KOPT-K1 (cell line): ENCODE measurements around the gene SPR.

Source experiments
- H3K27ac ChIP-seq: fragments of 200-600 bp; sonication (generic); 2 replicates; pipeline ENCODE4 v1.5.1; 2016; ENCODE audit warnings: antibody characterized with exemption, mild to moderate bottlenecking, low read depth, low read length; ENCODE audit not compliant: poor library complexity, severe bottlenecking
- H3K36me3 ChIP-seq: fragments of 200-600 bp; sonication (generic); 2 replicates; pipeline ENCODE4 v1.5.1; 2017; ENCODE audit warnings: antibody characterized with exemption, mild to moderate bottlenecking, low read length, moderate library complexity; ENCODE audit not compliant: insufficient read depth
- H3K9me3 ChIP-seq: fragments of 200-600 bp; sonication (generic); 2 replicates; pipeline ENCODE4 v1.5.1; 2017; ENCODE audit warnings: antibody characterized with exemption, low read length, mild to moderate bottlenecking; ENCODE audit not compliant: insufficient read depth, poor library complexity, severe bottlenecking

The SPR gene

DNA sequence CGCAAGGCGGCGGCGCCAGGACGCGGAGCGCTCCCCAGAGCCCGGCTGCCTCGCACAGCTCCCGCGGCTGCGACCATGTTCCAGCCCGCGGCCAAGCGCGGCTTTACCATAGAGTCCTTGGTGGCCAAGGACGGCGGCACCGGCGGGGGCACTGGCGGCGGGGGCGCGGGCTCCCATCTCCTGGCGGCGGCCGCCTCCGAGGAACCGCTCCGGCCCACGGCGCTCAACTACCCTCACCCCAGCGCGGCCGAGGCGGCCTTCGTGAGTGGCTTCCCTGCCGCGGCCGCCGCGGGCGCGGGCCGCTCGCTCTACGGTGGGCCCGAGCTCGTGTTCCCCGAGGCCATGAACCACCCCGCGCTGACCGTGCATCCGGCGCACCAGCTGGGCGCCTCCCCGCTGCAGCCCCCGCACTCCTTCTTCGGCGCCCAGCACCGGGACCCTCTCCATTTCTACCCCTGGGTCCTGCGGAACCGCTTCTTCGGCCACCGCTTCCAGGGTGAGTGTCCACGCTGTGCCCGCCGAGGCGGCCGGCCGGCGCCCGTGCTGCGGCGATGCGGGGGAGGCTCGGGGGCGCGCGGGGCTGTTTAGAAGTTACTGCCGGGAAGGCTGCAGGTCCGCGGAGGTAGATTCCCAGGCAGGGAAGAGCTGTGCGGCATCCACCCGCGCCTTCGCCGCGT, 30.8 kb downstream of the SPR start:
- peaks cover 24% of the 10 kb centered on the region for H3K9me3 ChIP-seq
- H3K27ac ChIP-seq, result no peak overlapping the region
- H3K36me3 ChIP-seq, result no peaks in the 10 kb centered on the region

DNA sequence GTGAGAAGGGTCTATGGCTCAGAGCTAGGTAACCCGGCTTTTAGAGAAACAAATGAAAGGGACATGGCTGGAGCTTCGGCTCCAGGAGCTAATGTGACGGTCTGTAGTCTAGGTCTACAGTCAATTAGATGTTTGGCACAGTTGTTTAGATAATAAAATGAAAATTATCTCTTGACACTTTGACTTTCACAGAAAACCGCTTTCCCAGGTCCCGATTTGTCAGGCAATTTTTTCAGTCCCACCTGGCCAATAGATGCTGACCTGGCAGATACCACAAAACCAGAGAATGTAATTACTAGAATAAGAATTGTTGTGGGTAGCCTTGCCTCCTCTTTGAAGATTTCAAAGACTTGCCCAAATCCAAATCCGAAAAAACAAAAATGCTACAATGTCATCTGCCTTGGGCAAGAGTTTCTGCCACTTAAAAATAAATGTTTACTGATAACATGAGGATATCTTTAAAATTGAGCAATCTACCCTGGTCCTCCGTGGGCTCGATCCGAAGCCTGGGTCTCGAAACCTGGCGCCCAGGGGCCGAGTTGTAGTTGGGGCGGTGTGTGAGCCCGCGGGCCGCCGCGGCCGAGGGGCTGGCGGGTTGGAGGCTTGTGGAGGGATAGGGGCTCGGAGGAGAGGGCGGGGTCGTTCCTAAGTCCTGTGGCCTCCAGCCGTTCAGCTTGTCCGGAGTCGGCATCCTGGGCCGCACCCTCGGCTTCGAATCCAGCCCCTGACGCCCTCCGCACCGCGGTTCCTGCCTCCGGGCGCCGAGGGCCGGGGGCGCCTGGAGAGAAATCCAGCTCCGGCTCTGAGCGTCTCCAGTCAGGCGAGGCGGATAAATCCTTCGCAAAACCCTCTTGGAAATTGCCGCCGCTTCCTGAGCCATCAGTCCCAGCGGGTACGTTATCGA, 32.5 kb downstream of the SPR start:
- Histone ChIP-seq H3K27ac (no peak overlapping the region), H3K9me3 (peaks cover 24% of the 10 kb centered on the region), H3K36me3 (no peaks in the 10 kb centered on the region)

DNA sequence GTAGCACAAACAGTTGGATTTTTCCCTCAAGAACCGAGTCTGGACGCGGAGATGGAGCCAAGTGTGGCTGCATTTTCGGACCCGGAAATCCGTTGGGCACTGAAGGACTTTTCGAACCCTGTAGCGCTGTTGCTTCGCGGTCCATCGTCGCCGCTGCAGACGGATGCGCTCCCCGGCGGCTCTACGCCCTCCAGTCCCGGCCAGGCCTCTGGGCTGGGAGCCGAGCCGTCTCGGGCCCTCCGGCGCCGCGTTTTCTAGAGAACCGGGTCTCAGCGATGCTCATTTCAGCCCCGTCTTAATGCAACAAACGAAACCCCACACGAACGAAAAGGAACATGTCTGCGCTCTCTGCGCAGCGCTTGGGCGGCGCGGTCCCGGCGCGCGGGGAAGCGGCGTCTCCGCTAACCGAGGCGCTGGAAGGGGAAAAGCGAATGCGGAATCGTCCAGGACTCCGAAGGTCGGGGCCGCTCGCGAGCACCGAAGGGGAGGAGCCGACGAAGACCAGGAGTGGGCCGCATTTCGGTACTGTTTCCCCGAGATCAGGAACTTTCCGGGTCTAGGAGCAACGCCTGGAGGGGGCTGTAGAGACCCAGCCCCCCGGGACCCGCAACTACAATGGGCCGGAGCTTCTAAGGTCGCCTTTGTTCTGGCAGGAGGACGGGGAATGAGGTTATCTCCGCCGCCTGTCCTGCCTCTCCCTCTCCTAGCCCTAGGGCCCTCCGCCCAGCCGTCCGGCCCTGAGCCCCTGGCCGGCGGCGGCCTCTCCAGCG, 33.3 kb downstream of the SPR start:
- Histone ChIP-seq H3K27ac (no peak overlapping the region), H3K36me3 (no peaks in the 10 kb centered on the region), H3K9me3 (peaks cover 24% of the 10 kb centered on the region)

DNA sequence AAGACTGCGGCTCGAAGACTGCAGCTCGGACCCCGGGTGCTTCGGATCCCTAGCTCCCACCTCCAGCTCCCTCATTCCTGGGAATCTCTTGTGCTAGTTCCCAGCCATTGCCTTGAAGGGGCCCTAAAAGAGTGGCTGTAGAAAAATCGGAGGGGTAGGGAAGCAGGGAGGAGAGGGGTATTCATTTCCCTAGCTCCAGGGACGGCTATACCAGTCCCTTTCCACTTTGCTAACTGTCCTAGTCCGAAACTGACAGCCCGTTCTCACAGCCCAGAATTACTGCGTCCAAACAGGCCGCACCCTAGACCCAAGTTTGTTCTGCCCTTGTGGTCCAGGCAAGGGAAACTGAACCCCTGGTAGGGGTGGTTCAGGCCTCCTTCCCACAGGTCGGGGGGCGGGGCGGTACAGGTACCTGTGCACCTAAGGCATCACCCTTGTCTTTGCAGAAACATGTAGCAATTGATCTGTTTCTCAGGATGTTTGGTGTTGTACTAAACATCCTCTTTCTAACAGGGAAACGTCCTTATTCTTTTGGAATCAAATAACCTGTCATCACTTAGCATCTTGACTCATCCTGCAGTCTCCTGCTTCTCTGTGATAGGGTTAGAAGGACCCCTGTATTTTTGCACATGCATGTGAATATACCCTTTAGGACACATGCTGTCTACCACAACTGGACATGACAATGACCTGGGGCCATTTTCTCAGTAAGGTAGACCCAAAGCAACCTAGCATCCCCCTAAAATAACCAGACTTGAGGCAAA, 34.1 kb downstream of the SPR start:
- H3K27ac ChIP-seq, result no peak overlapping the region
- peaks cover 21% of the 10 kb centered on the region for H3K9me3 ChIP-seq
- no peaks in the 10 kb centered on the region for H3K36me3 ChIP-seq

DNA sequence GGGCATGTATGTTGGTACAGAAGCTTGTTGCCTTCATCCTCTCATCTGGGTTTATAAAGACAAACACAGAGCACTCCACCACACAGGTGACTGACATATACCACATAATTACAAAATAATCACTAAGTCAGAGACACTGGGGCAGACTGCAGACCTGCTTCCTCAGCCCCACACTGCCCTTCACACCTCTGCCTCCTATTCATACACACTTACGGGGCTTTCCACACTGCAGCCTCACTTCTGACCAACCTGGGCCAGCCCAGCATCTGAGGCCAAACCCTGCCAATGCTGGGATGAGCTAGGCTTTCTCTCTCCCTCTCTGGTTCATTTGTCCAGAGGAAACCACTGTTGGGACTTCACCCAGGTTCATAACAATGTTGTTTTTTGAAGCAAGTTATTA, 34.6 kb downstream of the SPR start:
- Histone ChIP-seq H3K9me3 (peaks cover 15% of the 10 kb centered on the region), H3K27ac (no peak overlapping the region), H3K36me3 (no peaks in the 10 kb centered on the region)

DNA sequence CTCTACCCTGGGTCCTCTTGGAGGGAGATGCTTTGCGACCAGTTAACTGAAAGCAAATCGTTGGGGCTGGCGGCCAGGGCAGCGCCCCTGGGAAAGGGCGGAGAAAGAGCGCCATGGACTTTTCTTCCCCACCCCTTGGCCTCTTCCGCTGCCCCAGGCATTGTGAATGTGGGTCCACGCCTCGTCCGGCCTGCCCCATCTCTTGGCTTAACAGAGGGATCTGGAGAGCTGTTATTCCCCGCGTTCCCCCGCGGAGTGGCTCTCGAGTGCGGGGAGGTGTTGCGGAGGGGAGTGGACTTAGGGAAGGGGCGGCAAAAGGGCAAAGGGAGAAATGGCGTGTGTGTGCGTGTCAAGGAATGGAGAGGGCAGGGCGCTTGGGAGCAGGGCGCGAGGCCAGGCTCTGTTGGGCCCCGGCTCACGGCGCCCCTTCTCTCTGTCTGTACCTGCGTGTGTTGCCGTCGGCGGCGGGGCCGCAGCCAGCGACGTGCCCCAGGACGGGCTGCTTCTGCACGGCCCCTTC, 36.7 kb downstream of the SPR start:
- H3K36me3 ChIP-seq, result no peaks in the 10 kb centered on the region
- peaks cover 2% of the 10 kb centered on the region for H3K9me3 ChIP-seq

DNA sequence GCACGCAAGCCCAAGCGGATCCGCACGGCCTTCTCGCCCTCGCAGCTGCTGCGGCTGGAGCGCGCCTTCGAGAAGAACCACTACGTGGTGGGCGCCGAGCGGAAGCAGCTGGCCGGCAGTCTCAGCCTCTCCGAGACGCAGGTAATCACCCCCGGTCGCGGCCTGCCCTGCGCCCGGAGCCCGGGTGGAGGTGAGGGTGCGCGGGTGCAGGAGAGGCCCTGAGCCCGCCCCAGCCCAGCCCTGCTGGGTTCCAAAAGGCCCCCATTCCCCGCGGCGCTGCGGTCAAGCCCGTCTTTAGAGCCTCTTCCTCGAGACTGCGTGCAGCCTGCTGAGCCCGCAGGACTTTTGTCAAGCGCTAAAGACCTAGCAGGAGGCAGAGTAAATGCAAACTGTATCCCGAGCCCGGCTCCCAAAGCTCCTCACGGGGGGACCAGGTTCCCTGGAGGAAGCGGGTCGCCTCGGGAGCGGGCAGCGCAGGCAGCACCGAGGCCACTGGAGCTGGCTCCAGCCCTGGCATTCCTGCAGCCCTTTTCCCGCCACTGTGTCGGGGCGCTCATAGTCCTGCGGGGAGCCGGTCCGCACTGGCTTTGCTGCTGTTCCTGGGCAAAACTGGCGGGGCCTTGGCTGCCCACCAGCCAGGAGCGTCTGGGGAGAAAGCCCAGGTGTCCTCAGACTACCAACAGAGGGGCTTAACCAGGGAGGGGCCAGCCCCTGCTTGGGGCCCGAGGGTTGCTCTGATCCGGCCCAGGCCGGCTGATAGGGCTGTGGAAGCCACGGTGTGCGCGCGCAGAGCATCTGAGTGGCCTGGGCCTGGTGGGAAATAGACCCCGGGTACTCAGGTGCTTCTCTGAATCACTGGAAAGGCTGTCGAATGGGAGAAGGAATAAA, 37.4 kb downstream of the SPR start:
- Histone ChIP-seq H3K9me3 (no peaks in the 10 kb centered on the region), H3K27ac (no peak overlapping the region), H3K36me3 (no peaks in the 10 kb centered on the region)

More for the DNA sequence above, 36.7 kb downstream of the SPR start:
- no peak overlapping the region for H3K27ac ChIP-seq

DNA sequence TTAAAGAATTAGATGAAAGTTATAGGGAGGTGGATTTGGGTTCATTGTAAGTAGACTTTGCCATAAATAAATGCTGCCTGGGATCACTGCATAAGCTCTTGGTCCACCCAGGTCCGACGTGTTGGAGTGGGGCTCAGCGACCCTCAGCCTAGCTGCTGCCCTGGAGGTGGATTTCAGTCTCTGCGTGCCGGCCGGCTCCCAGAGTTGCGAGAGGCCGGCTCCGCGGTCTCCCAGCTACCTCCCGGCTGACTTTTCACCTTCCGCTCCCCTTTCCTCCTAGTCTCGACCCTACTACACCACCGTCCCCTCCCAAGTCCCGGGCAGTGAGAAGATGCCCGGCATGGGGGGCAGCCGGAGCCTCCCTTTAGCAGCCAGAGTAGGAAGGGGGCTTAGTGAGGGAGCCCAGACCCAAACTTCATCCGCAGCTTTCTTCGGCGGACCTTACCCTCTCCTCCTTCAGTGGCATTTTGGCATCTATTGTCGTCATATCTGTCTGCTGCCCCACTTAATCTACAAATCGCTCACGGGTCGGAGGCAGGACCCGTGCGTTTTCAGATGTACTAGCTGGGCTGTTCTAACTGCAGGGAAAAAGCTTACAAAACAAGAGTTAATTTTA, 38.2 kb downstream of the SPR start:
- Histone ChIP-seq H3K27ac (no peak overlapping the region), H3K36me3 (no peaks in the 10 kb centered on the region), H3K9me3 (no peaks in the 10 kb centered on the region)

DNA sequence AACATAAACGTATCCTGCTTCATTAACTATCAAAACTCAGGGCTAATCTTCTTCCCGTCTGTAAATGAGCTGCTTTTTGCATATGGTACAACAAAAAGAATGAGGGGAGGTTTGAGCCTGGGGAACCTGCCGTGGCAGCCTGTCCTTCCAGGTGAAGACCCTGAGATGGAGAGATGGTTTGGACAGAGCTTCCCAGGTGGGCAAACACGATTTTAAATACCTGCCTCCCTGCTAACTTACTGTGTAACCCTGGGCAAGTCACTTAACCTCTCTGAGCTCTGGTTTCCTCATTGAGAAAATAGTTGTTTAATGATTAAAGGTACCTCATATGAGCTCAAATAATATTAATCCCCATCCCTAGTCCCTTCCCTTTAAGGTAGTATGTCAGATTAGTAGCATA, 39.2 kb downstream of the SPR start:
- Histone ChIP-seq H3K36me3 (no peaks in the 10 kb centered on the region), H3K9me3 (no peaks in the 10 kb centered on the region), H3K27ac (no peak overlapping the region)

DNA sequence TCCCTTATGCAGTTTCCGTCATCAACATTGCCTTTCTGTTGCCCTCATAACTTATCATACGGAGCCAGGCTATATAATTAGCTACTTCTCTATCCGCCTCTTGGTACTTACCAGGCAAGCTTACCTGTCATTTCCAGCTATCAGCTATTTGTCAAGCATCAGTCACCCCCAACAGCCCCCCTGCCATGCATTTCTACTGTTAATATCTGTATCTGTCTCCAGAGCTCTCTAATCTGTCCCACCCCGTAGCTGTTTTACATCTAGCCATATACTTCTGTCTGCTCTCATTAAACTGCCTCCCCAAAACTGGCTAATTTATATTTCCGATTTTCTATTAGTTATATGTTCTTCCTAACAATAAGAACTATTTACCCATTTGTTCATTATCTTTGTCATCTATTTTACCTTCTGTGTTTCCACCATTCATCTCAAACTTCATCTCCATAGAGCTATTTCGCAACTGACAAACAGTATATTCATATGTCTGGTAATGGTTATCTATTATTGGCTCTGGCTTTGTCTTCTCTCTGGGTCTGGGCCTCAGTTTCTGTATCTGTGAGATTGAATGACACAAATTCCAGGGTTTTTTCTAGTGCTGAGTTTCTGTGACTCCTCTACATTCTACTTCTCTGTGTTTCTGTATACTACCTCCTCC, 39.7 kb downstream of the SPR start:
- no peaks in the 10 kb centered on the region for H3K36me3 ChIP-seq
- H3K27ac ChIP-seq, result no peak overlapping the region
- H3K9me3 ChIP-seq, result no peaks in the 10 kb centered on the region

DNA sequence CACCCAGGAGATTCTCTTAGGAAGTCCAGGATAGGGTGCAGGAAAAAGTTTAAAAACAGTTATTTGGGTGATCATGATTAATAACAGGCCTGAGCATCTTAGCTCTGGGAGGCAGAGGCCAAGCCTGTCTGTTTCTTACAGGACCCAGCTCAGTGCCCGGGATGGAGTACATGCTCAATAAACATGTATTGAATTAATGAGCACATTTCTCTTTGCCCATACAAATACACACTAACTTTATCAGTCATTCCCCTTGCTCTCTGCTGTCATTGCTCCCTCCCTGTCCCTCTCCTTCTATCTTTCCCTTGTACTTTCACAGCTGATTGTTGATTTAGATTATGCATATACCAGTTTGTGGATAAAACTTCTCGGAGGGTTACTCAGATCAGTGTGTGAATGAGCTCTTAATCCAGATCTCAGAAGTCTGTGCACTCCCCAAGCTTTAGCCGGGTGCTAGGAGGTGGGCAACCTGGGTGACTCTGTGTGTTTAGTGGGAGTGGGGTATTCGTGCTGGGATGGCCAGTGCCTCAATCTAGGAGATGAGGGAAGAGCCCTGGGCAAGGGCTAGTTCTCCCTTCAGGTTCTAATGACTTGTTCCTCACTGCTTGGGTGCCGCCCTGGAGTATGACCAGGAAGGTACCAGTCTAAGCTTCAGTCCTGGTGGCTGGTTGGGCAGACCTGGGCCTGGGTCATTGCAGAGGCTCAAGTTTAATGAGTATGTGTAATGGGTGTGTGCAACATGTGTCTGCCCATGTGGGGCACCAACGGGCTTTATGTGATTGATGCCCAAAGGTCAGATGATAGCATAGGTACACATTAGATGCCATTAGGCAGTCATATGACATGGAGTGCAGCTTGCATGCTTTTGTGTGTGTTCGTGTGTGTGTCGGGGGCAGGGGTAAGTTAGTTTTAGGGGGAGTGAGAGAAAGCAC, 40.7 kb downstream of the SPR start:
- Histone ChIP-seq H3K36me3 (no peaks in the 10 kb centered on the region), H3K9me3 (no peaks in the 10 kb centered on the region), H3K27ac (no peak overlapping the region)

DNA sequence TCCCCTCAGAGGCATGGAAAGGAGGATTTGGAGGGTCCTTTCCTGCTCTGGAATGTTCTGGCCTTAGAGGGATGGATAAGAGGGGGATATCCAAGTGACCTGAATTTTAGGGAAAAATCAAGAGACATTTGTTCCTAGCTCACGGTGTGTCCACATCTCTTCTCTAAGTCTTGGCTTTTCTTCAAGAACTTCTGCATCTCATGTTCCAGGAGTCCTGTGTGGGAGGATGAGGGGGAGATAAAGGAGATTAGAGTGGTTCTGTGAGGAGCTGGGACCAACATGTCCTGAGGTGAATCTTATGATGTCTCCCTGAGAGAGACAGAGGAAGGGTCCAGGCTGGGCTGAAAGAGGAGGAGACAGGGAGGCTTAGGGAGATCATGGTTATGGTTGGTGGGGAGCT, 41.8 kb downstream of the SPR start:
- no peaks in the 10 kb centered on the region for H3K9me3 ChIP-seq
- H3K36me3 ChIP-seq, result no peaks in the 10 kb centered on the region
- H3K27ac ChIP-seq, result no peak overlapping the region
